HG02642 (cell line): ENCODE measurements around the gene CLDN19.
"Not testable (repeated sequence)": the region's sequence is repeated elsewhere in the genome, so short reads cannot be mapped to it uniquely, and the experiment has no call there.

Source experiments
- ATAC-seq: cut with Tn5 transposase; IDR thresholded peaks from one replicate; pipeline ENCODE4 v1.9.1; 2021; ENCODE audit warnings: mild to moderate bottlenecking; ENCODE audit not compliant: unreplicated experiment, poor library complexity

CLDN19 gene

GRCh38 chr1:42762269-42762668 lies 22.2 kb upstream of the CLDN19 start:
- no peak for ATAC-seq

- ATAC-seq, result no peak
Measured at GRCh38 chr1:42761567-42761966, 21.5 kb upstream of the CLDN19 start.

DNA sequence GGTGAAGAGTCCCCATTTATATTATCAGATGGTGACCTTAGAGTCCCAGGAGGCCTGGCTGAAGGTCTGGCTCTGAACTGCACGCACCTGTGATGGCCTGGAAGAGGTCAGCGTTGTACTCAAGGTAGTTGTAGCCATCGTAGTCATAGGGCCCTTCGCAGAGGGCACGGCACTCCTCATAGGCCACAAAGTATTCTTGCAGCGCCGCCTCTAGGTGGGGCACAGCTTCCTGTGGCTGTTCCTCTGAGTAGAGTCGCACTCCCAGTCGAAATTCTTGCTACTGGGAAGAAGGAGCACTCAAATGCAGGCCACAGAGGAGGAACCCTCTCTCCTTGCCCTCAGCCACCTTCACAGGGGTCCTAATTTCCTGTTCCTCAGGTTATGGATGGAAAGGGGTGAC lies 19.1 kb upstream of the CLDN19 start:
- ATAC-seq, result no peak

DNA sequence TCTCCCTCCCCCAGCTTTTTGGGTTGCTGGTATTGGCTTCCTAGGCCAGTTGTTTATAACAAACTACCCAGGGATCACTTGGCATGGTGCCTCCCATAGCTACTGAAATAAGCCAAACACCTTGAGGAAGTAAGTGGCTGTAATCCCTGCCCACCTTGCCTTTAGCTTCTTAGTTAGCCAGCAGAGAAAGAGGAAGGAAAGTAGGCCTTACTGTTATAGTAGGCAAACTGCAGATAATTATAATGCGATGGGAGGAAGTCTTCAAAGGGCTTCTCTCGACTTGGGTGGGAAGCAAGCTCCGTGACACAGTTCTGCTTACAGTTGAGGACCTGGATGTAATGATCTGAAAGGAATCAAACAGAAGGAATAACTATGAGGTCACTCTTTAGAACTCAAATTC lies 18.6 kb upstream of the CLDN19 start:
- no peak for ATAC-seq

DNA sequence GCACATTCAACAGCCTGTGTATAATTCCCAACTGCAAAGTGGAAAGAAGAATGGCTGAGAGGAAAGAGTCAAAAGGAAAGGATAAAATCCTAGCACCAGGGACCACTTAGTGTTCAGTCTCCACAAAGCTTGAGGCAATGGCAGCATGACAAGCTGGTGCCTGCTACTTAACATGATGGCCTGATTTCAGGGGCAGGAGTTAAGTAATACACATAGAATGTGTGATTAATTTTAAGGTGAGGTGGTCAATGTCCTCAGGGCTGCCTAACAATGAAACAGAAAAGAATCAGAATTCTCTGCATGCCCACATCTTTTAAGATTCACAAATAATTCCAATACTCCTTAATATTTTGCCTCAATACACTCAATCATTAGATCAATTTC lies 17.8 kb upstream of the CLDN19 start:
- ATAC-seq, result no peak

DNA sequence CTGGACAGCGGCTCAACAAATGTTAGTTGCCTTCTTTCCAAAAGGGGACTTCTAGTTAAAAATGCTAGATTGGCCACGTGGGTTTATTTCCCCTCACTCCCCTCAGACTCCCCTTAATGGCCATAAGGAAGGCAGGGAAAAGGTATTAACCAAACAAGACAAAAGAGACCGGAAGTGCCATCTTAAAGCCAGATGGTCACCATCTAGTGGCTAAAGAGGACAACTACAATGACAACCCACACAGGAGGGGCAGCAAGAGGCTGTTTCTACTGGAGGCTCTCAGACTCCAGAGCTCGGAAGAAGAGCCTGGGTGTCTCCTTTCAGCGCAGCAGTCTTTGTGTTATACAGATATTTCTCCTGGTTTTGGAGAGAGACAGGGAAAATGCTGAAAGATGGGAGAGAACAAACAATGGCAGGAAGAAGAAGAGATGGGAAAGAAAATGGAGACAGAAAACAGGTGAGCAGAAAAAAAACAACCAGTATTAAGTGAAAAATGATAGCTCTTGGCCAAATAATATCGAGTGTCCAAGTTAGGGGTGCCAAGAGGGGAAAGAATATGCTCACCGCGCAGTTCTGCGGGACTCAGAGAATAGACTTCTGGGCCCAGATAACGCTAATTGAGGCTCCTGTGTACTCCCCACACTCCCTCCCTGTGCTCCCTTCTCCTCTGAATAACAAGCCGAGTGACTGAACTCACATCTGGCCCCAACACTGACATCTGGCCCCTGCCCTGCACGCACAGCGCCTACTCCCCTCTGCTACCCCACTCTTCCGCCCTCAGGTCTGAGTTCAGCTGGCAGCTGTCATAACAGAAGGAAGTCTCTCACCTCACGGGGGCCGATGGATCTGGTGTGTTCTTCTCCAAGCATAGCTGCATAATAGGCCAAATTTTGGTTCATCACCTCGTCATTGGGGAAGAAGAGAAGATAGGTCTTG lies 17.2 kb upstream of the CLDN19 start:
- no peak for ATAC-seq

DNA sequence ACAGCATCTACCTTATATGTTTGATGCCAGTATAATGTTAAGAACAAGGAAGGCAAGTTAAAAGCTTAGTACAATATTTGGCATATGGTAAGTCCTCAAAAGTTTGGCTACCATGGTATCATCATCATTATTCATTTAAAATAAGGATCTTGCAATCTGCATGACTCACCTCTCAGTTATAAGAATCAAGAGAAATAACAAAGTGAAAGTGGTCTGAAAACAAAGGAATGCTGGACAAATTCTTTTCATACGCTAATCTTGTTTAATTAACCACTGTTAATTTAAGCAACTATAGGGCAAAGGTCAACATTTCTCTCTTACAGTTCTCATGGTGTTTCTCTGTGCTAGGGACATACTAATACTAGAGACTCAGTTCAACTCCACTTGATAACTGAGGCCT lies 13.0 kb upstream of the CLDN19 start:
- ATAC-seq, result no peak

- no peak for ATAC-seq
Measured at GRCh38 chr1:42752284-42752683, 12.2 kb upstream of the CLDN19 start.

DNA sequence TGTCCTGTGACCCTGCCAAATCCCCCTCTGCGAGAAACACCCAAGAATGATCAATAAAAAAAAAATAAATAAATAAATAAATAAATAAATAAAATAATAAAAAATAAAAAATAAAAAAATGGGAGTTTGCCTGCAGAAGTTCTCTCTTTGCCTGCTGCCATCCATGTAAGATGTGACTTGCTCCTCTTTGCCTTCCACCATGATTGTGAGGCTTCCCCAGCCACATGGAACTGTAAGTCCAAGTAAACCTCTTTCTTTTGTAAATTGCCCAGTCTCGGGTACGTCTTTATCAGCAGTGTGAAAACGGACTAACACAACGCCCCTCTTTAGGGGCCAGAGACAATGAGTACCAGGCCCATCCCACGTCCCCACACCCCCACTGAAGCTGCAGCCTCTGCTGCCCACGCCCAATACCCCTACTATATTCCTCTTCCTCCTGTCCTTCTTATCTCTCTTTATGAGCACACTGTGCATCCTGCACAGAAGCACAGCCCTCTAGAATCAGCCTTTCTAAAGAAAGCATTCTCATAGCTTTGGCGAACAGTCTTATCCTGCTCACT lies 11.6 kb upstream of the CLDN19 start:
- ATAC-seq, result not testable (repeated sequence)

DNA sequence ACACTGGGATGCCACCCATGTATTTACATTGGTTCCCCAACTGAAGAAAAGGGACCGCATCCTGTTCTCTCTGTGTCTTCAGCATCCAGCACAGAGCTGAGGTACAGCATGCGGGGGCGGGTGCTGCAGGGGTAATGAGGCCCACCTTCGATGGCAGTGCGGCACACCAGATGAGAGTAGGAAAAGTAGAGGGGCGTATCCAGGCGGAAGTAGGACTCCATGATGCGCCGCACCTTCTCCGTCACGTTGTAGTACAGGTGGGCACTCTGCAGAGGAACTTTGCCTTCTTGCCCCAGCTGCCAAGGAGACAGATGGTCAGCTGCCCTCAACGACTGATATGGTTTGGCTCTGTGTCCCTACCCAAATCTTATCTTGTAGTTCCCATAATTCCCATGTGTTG lies 10.0 kb upstream of the CLDN19 start:
- ATAC-seq, result no peak

GRCh38 chr1:42748461-42749410 lies 8.7 kb upstream of the CLDN19 start:
- ATAC-seq, result no peak

GRCh38 chr1:42748021-42748420 lies 8.0 kb upstream of the CLDN19 start:
- no peak for ATAC-seq

DNA sequence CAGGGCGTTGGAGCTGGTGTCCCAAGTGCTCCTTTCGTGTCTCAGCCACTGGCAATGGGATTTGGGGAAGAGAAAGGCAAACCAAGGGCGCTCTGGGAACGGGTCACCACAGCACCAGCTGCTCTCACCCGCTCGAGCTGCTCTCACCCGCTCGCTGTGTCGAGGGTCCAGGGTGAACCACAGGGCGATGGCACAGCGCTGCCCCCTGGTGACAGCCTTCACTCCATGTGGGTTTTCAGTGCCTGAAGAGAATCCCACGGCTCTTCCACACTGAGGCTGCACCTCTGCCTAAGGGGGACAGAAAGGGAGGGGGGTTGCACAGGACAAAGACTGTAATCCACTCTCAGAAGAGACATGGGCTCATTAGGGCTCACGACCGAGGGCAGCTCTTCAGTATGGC lies 7.1 kb upstream of the CLDN19 start:
- ATAC-seq, result no peak

DNA sequence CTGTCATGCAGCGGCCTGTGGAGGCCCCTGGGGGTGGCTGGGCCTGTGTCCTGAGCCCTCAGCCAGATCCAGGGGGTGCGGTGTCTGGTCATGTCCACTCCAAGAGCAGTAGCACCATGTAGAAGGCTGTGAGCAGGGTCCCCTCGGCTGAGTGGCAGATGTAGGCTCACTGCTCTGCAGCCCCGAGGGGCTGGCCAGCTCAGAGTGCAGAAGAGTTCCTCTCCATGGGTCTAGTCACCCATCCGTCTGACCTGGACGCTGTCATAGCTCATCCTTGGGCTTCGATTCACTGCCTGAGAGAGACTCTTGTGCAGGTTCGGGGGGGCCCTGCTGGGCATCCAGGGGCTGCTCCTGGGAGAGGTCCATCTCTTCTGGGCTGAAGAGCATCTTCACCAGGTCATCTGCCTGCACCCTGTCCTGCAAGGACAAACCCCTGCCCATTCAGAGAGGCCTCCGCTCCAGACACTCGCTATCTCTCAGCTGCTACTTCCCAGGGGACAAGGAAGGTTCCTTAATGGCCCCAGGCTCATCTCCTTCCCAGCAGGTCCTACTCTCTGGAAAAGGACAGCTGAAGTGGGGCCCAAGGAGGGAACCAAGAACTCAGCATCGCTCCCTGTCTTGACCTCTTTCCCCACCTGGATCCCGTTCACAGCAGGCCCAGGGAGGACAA lies 6.5 kb upstream of the CLDN19 start:
- no peak for ATAC-seq

DNA sequence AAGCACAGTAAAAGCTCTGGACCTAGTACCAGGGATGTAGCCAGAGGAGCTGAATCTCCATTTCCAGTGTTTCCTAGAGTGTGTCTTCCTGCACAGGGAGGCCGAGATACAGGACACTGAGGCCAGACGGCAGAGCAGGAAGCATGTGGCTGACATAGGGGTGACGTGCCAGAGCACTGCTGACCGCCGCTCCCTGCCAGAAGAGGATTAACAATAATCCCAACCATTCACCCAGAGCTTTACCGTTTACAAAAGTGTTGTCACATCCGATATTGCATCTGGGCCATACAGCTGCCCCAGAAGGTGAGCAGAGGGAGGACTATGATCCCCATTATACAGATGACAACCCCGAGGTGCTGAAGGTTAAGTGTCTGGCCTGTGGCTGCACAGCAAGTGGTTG lies 5.8 kb upstream of the CLDN19 start:
- ATAC-seq, result no peak

DNA sequence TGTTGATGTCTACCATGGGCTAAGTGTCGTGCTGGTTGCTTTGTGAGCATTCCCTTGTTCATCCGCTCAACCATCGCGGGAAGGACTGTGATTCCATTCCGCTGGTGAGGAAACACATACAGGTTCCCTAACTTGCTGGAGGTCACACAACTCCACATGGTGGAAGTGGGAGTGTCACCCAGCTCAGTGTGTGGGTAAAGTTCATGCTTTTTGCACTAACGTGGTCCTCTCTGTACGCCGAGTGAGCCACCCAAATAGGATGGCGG lies 4.0 kb upstream of the CLDN19 start:
- ATAC-seq, result no peak

GRCh38 chr1:42743317-42744147 lies 3.5 kb upstream of the CLDN19 start:
- ATAC-seq, result no peak

DNA sequence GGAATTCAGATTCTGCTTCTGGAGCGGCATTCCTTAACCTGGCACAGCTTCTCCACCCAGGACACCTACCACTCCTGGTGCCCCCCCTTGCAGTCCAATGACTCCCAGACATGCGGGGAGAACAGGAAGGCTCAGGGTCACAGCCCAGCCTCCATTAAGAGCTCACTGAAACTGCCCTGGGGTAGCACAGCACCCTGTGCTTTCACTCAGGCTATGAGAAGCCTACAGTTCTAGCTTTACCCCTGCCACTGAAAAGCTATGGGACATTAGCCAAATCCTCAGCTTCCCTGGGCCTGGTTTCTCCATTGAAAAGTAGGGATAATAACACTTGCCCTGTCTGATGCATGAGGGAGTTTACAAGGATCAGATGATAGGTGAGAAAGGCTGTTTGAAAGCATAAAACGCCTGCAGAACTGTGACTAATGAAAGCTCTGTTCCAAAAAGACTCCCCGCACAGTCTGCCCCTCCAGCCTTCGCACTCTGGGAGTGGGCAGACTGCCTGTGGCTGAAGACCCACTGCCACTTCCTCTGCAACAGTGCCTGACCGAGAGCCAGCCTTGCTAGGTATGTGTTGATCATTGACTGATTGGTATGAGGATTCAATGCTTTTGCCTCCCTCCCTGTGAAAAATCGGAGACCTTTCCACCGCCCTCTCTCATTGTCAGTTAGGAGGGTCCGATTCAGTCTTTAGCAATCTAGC lies 2.7 kb upstream of the CLDN19 start:
- no peak for ATAC-seq

DNA sequence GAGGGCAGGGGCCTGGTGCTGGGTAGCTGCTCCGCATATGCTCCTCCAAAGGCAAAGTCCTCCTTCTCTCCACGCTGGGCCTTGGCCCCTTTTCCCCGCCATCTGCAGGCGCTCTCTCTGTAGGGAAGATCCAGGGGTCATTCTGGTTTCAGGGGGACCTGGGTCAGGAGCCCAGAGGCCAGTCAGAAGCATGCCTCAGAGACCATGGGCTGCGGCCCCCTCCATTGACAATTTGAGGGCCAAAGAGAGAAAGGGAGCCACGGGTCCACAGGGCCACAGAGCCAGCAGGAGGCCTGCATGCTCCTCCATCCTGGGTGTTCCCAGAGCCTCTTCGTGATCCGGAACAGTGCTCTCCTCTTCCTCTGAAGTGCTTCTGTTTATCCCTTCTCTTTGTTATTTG lies 2.1 kb upstream of the CLDN19 start:
- ATAC-seq, result no peak
